ENCODE measurements around the gene MRPL12. TPM values are rescaled to one million over a fixed set of nuclear protein-coding genes. Genes with fewer than 3 reads are reported as not detected.

Gene MRPL12
- total and polyA plus RNA-seq, 2 of the 13 experiments (the other 11 are each of a cell fraction or from before 2014, with no cell fraction given) = 39.1 to 94.1 TPM

DNA sequence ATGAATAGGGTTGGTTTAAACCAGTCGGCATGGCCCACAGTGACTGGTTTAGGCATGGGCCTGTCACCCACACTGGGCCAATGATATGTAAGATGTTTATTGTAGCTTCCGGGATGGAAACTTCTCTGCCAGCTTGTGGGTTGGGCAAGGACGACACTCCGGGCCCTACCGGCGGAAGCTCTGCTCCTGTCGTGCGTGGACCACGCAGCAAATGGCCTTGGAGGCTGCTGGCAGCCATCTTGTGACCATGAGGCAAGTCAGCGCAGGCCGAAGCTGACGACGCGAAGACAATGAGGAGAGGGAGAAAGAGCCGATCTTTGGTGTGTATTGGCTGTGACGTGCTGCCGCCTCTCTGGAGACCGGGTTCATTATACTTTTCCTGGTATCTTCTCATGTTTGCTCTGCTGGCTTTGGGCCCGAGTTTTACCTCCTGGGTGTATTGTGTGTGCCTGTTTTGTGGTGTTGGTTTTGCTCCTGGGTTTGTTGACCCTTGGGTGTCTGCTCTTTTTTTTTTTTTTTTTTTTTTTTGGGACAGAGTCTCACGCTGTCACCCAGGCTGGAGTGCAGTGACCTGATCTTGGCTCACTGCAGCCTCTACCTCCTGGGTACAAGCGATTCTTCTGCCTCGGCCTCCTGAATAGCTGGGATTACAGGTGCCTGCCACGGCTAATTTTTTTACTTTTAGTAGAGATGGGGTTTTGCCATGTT is 24.3 kb downstream of the MRPL12 start (continued):
- TF ChIP-seq, protein P1, sequence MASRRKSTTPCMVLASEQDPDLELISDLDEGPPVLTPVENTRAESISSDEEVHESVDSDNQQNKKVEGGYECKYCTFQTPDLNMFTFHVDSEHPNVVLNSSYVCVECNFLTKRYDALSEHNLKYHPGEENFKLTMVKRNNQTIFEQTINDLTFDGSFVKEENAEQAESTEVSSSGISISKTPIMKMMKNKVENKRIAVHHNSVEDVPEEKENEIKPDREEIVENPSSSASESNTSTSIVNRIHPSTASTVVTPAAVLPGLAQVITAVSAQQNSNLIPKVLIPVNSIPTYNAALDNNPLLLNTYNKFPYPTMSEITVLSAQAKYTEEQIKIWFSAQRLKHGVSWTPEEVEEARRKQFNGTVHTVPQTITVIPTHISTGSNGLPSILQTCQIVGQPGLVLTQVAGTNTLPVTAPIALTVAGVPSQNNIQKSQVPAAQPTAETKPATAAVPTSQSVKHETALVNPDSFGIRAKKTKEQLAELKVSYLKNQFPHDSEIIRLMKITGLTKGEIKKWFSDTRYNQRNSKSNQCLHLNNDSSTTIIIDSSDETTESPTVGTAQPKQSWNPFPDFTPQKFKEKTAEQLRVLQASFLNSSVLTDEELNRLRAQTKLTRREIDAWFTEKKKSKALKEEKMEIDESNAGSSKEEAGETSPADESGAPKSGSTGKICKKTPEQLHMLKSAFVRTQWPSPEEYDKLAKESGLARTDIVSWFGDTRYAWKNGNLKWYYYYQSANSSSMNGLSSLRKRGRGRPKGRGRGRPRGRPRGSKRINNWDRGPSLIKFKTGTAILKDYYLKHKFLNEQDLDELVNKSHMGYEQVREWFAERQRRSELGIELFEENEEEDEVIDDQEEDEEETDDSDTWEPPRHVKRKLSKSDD (CRISPR knock-in tag; IDR thresholded peaks at IDR 0.05; ENCODE audit: low read depth) = peak; percentile 98
- TF ChIP-seq, protein P2, sequence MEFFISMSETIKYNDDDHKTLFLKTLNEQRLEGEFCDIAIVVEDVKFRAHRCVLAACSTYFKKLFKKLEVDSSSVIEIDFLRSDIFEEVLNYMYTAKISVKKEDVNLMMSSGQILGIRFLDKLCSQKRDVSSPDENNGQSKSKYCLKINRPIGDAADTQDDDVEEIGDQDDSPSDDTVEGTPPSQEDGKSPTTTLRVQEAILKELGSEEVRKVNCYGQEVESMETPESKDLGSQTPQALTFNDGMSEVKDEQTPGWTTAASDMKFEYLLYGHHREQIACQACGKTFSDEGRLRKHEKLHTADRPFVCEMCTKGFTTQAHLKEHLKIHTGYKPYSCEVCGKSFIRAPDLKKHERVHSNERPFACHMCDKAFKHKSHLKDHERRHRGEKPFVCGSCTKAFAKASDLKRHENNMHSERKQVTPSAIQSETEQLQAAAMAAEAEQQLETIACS (CRISPR knock-in tag; IDR thresholded peaks at IDR 0.05) = peak; percentile 71
- TF ChIP-seq, protein P3, sequence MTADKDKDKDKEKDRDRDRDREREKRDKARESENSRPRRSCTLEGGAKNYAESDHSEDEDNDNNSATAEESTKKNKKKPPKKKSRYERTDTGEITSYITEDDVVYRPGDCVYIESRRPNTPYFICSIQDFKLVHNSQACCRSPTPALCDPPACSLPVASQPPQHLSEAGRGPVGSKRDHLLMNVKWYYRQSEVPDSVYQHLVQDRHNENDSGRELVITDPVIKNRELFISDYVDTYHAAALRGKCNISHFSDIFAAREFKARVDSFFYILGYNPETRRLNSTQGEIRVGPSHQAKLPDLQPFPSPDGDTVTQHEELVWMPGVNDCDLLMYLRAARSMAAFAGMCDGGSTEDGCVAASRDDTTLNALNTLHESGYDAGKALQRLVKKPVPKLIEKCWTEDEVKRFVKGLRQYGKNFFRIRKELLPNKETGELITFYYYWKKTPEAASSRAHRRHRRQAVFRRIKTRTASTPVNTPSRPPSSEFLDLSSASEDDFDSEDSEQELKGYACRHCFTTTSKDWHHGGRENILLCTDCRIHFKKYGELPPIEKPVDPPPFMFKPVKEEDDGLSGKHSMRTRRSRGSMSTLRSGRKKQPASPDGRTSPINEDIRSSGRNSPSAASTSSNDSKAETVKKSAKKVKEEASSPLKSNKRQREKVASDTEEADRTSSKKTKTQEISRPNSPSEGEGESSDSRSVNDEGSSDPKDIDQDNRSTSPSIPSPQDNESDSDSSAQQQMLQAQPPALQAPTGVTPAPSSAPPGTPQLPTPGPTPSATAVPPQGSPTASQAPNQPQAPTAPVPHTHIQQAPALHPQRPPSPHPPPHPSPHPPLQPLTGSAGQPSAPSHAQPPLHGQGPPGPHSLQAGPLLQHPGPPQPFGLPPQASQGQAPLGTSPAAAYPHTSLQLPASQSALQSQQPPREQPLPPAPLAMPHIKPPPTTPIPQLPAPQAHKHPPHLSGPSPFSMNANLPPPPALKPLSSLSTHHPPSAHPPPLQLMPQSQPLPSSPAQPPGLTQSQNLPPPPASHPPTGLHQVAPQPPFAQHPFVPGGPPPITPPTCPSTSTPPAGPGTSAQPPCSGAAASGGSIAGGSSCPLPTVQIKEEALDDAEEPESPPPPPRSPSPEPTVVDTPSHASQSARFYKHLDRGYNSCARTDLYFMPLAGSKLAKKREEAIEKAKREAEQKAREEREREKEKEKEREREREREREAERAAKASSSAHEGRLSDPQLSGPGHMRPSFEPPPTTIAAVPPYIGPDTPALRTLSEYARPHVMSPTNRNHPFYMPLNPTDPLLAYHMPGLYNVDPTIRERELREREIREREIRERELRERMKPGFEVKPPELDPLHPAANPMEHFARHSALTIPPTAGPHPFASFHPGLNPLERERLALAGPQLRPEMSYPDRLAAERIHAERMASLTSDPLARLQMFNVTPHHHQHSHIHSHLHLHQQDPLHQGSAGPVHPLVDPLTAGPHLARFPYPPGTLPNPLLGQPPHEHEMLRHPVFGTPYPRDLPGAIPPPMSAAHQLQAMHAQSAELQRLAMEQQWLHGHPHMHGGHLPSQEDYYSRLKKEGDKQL (CRISPR knock-in tag; IDR thresholded peaks at IDR 0.05; ENCODE audit: low read depth) = peak; percentile 57; the same call in 1 of the 2 replicates
- peak; percentile 75 for TF ChIP-seq TAF1 (CRISPR knock-in tag; IDR thresholded peaks at IDR 0.05)
- TF ChIP-seq, protein P4, sequence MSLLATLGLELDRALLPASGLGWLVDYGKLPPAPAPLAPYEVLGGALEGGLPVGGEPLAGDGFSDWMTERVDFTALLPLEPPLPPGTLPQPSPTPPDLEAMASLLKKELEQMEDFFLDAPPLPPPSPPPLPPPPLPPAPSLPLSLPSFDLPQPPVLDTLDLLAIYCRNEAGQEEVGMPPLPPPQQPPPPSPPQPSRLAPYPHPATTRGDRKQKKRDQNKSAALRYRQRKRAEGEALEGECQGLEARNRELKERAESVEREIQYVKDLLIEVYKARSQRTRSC (CRISPR knock-in tag; IDR thresholded peaks at IDR 0.05; ENCODE audit: low read depth) = peak; percentile 97
- TF ChIP-seq, protein P5, sequence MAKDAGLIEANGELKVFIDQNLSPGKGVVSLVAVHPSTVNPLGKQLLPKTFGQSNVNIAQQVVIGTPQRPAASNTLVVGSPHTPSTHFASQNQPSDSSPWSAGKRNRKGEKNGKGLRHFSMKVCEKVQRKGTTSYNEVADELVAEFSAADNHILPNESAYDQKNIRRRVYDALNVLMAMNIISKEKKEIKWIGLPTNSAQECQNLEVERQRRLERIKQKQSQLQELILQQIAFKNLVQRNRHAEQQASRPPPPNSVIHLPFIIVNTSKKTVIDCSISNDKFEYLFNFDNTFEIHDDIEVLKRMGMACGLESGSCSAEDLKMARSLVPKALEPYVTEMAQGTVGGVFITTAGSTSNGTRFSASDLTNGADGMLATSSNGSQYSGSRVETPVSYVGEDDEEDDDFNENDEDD (CRISPR knock-in tag; IDR thresholded peaks at IDR 0.05; ENCODE audit: borderline replicate concordance) = peak; percentile 100

Measured in HepG2 (cell line).